Measurements from ENCODE around the gene SOAT2.

SOAT2 gene

GRCh38 chr12:53065470-53065869 is 37.8 kb upstream of the SOAT2 start:
- DNase-seq: no peak

DNA sequence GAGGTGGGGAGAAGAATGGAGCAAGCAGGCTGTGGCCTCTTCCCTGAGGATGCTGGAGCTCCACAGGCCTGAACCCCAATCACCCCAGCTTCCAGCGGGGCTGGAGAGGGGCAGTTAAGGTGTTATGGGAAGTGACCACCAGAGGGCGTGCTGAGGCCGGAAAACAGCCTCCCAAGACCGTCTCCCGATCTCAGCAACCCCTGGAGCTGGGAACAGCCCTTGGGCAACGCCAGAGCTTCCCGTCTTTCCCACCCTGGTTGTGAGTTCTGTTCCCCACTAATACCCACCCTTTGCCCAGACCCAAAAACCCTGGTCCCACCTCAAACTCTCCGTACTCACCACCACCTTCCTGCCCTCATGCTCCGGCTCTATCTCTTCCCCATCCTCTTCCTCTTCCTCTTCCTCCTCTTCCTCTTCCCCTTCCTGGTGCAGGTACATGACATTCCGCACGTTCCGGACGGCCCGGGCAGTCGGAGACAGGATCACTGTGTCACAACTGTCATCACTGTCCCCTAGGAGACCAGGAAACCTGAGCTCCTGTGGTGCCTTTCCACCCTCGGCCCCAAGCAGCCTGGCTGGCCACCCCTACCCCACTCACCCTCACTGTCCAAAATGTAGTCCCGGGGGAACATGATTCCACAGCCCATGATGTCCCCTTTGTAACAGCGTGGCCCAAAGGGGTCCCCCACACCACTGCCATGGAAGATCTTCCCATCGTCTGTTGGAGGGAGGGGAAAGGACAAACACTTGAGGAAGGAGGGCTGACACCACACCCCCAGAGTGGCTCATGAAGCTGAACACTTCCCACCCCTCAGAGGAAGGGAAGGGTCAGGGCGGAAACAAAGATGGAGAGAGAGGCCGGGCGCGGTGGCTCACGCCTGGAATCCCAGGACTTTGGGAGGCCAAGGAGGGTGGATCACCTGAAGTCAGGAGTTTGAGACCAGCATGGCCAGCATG is 37.0 kb upstream of the SOAT2 start:
- DNase-seq: peak; percentile 76

DNA sequence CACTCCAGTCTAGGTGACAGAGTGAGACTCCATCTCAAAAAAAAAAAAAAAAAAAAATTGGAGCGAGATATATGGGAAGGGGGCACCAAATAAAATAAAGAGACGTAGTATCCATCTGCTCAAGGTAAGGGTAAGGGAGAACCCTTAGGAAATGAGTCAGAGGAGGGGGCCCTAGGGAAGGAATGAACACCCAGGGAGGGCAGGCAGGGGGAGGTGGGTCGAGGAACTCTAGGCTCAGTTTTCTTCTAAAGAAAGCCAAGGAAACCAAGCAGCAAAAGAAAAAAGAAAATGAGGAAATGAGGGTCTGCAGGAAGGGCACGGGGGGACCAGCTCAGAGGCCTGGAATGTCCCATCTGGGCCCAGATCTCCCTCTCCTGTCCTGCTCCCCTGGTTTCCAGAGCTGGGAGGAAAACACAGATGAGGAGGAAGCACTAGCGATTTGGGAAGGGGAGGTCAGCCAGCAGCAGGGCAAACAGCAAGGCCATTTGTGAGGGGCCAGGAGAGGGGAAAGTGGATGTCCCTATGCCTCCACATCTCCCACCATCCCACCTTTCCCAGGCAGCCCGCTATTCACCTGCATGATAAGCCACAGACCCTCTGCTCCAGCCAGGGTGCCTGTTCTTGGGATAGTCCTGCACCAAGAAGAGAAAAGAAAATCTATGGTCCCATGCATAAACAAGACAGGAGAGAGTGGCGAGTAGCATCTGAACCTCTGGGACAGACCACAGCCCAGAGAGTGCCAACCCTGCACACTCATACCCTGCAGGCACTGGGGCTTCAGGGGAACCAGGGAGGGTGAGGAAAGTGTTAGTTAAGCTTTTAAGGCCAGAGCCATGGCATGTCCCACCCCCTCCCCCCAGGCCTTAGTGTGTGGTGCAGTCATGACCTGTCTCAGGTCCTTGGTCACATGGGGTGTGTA is 36.0 kb upstream of the SOAT2 start:
- DNase-seq: no peak

- no peak for DNase-seq
Measured at GRCh38 chr12:53067993-53068770, 35.1 kb upstream of the SOAT2 start.

DNA sequence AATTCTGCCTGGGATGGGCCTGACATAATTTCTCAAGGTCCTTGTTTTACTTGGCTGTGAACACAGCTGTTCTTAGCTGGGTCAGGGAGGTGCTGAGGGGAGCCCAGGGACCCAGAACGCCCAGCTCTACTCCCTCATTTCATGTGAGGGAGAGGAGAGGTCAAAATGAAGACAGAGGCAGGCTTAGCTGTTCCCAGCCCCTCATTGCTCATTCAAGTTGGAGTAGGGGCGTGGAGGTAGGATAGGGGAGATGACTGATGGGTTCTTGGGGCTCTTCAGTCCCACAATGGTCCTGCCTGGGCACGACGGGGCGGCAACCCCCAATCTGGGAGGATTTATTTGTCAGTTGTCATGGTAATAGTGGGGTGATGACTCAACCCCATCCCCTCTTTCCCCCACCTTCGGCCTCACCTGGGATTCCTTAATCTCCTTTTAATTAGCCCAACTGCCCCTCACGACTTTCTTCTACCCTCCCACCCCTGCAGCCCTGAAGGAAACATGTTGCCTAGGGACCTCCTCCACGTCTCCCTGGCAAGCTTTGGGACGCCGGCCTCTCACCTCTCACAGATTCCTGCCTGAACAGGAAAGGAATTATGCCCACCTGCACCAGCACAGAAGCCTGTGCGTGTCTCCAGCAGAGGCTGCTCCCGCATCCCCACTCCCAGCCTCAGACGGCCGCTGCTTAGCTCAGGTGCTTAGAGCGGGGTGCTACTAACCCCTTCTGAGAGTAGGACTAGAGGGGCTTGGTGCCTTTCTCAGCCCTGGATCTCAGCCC is 34.3 kb upstream of the SOAT2 start:
- DNase-seq: no peak

GRCh38 chr12:53069621-53070410 is 33.5 kb upstream of the SOAT2 start:
- DNase-seq: no peak

DNA sequence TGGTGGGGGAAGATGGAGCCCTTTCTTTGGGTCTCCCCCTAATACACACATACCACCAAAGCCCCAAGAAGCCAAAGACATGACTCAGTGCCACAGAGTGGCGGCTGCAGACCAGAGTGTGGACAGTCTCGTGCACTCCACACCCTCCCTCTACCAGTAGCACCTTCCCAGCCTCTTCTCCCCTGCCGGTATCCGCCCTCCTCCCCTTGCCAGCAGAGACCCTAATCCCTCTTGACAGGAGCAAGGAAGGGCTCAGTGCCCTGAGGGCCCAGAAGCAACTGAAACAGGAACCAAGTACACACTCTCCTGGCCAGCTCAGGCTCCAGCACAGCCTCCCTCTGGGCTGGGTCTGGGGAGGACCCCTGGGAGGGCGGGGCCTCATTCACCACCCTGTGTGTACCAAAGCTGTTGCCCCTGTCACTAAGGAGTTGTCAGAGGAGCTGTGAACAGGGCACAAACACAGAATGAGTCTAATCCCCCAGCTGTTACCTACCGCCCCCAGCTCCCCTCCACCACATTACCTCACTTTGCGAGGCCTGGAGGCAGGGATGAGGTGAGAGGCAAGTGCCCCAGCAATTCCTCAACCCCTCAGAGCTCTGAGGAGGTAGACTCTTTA is 32.3 kb upstream of the SOAT2 start:
- DNase-seq: no peak

- no peak for DNase-seq
Measured at GRCh38 chr12:53071591-53072551, 31.4 kb upstream of the SOAT2 start.

DNA sequence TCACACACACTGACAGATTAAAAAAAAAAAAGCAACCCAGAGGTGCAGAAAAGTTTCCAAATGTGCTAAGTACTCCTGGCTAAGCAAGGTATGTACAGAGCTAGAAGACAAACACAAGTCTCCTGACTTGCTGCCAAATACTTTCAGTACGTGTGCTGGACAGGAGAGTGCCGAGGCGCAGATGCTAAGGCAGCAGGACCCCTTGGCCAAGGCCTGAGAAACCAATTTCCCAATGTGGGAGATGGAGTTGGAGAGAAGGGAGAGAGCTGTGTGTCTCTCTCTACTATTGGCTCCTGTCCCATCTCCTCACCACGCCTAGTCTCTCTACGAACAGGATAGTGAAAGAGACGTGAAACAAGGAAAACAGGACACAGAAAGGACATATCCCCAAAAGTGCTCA is 29.4 kb upstream of the SOAT2 start:
- DNase-seq: no peak

- DNase-seq: no peak
Measured at GRCh38 chr12:53074283-53074998, 28.8 kb upstream of the SOAT2 start.

GRCh38 chr12:53074999-53075370 is 28.3 kb upstream of the SOAT2 start:
- DNase-seq: no peak

DNA sequence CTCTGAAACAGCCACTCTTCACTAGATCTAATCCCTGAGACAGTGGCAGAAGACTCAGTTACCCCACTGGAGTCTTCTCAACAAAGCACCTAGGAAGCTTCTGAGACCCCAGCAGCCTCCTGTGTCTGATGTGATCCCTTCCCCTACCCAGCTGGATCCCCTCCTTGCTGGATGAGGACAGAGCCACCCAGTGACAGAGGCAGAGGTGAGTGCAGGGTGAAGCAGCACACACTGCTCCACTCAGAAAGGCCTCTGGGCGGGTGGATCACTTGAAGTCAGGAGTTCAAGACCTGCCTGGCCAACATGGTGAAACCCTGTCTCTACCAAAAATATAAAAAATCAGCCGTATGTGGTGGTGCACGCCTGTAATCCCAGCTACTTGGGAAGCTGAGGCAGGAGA is 26.8 kb upstream of the SOAT2 start:
- no peak for DNase-seq

DNA sequence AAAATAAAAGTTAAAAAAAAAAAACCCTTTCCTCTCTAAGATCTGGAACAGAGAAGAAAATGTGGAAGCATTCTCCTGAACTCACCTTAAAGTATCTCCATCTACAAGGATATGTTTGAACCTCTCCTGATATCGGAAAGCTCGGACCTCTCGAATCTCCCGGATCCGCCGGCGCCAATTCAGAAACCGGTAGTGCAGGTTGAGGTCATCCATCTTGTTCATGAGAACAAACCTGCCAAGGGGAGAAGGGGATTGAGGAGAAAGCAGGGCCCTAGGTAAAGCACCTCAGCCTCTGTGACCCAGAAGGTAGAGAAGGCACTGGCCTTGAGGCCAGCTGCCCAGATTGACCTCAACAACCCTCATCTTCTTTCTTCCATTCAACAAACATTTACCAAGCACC is 26.3 kb upstream of the SOAT2 start:
- DNase-seq: no peak

- no peak for DNase-seq
Measured at GRCh38 chr12:53078425-53079225, 24.7 kb upstream of the SOAT2 start.

GRCh38 chr12:53079226-53080117 is 23.8 kb upstream of the SOAT2 start, which contains the start of gene SPRYD3:
Gene SPRYD3 (minus strand): TSS chr12:53079390. CDS start chr12:53079333, 57 bp downstream.
- DNase-seq: peak; percentile 98

GRCh38 chr12:53082637-53083175 is 20.6 kb upstream of the SOAT2 start:
- DNase-seq: peak; percentile 62
